GM19372 (cell line): ENCODE data around the gene ENTHD1.
"Not testable (repeated sequence)": the region's sequence is repeated elsewhere in the genome, so short reads cannot be mapped to it uniquely, and the experiment has no call there.

Experiments
- ATAC-seq: cut with Tn5 transposase; IDR thresholded peaks from one replicate; pipeline ENCODE4 v1.9.1; 2021; ENCODE audit warnings: mild to moderate bottlenecking, low read depth, moderate library complexity; ENCODE audit not compliant: unreplicated experiment

The ENTHD1 gene

GRCh38 chr22:39735776-39736175 lies 157.8 kb downstream of the ENTHD1 start:
- ATAC-seq: no peak

GRCh38 chr22:39734866-39735265 lies 158.7 kb downstream of the ENTHD1 start:
- no peak for ATAC-seq

GRCh38 chr22:39734046-39734445 lies 159.5 kb downstream of the ENTHD1 start:
- ATAC-seq: not testable (repeated sequence)

- no peak for ATAC-seq
These were observed 160.4 kb downstream of the ENTHD1 start for GRCh38 chr22:39733191-39733590.

GRCh38 chr22:39732625-39733024 lies 160.9 kb downstream of the ENTHD1 start:
- ATAC-seq: no peak

GRCh38 chr22:39731881-39732555 lies 161.5 kb downstream of the ENTHD1 start:
- no peak for ATAC-seq

GRCh38 chr22:39731481-39731880 lies 162.1 kb downstream of the ENTHD1 start:
- ATAC-seq: no peak

- no peak for ATAC-seq
These were observed 164.2 kb downstream of the ENTHD1 start for GRCh38 chr22:39729141-39729934.

GRCh38 chr22:39728236-39728860 lies 165.2 kb downstream of the ENTHD1 start:
- no peak for ATAC-seq

- ATAC-seq: no peak
These were observed 166.0 kb downstream of the ENTHD1 start for GRCh38 chr22:39727541-39727940.

- ATAC-seq: no peak
These were observed 168.1 kb downstream of the ENTHD1 start for GRCh38 chr22:39725351-39726035.

GRCh38 chr22:39724857-39725256 lies 168.7 kb downstream of the ENTHD1 start:
- ATAC-seq: no peak

- ATAC-seq: no peak
These were observed 169.2 kb downstream of the ENTHD1 start for GRCh38 chr22:39724390-39724789.

GRCh38 chr22:39723899-39724351 lies 169.6 kb downstream of the ENTHD1 start:
- ATAC-seq: no peak

GRCh38 chr22:39723463-39723862 lies 170.1 kb downstream of the ENTHD1 start:
- ATAC-seq: no peak

- ATAC-seq: no peak
These were observed 171.1 kb downstream of the ENTHD1 start for GRCh38 chr22:39722501-39722900.

GRCh38 chr22:39722032-39722325 lies 171.6 kb downstream of the ENTHD1 start:
- no peak for ATAC-seq

GRCh38 chr22:39721206-39722031 lies 172.1 kb downstream of the ENTHD1 start:
- no peak for ATAC-seq

GRCh38 chr22:39719559-39720450 lies 173.8 kb downstream of the ENTHD1 start:
- ATAC-seq: no peak
